ENCODE measurements around the gene DCDC1.

The DCDC1 gene

DNA sequence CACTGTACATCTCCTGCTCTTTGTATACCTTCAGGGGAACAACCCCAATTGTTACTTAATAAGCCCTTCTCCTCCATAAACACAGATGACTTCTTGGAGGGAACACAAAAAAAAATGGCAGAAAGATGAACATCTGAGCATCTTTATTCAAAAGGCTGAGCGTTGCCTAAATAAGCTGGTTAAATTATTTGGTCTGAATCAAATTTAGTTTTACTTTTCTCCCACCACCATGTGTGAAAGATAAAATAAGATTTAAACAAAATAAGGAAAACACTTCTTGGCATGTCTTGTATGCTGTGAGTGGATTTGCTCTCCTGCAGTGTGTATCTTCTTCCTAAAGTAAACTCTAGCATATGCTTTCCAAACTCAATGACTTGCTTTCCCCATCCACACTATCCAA lies 137.9 kb downstream of the DCDC1 start:
- no peak for DNase-seq

DNA sequence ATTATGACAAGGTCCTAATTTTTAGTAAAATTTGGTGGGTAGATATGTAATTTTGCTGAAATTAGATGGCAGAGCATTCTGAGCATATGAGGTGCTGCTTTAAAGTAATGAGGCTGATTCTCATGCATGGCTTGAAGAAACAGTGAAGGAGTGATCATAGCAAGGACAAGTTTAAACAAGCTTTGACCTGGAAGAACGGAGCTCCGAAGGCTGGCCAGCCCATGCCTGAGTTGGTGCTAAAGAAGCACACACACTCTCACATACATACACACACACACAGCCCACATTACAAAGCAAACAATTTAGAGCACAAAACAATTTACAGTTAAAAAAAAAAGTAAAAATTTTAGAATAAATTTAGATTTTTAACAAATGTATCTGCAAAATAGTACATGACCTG lies 150.7 kb downstream of the DCDC1 start:
- DNase-seq, result no peak

DNA sequence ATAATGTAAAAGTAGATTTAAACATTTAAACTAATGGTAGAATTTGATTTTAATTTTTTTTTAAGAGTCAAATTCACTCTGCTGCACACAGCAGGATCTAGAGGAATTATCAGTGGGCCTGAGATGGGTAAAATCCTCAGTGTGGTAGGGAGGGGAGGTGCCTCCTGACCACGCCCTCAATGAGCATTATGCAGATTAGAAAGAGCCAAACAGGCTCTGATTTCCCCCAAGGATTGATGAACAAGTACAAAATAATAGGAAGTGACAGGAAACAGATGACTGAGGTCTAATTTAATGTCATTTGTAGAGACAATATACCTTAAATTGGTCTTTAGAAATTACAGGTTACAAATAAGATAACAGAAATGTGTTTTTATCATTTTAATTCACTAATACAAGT lies 155.2 kb downstream of the DCDC1 start:
- DNase-seq, result no peak

DNA sequence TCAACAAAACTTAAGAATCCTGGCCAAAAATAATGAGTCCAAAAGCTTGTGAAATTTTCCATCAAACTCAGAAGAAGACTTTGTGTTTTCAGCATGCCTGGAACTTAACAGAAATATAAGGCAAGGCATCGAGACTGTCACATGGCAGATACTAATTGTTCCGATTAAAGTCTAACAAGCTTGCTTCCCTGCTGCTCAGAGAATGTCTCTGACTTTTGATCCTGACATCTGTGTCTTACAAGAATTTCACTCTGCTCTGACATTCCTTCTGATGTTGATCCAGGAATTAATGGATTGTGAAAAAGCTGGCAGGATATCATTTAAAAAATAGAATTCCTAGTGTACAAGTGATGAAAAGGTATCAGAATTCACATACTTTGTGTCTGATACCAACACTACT lies 170.2 kb downstream of the DCDC1 start:
- no peak for DNase-seq

DNA sequence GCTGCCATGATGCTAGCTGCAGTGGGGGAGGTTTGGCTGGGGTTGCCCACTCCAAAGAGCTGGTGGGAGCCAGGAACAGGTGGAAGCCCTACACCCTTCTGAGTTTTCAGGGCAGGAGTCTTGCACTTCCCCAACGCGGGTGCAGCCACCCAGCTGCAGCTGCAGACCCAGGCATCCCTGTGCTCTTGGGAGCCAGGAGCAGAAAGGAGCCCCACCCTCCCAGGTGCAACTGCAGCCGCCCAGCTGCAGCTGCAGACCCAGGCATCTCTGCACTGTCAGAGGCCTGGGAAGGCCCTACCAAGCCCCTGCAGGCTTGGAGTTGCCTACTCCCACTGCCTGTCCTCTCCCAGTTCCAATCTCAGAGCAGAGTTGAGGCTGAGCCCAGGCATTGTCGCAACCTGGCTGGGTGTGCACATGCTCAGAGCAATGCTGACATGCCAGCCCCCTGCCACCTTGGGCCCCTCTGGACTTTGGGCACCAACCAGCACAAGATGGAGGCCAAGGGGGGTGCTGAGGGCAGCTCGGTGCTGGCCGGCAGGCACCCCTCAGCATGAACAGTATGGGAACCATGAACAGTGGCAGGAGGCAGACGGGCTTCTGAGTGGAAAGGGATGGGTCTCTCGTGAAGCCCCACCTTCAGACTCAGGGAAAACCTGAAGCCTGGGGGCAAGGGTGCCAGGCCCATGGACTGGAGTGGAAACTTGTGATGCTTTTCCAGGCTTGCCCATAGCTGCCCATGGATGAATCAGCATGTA lies 195.4 kb downstream of the DCDC1 start:
- no peak for DNase-seq

DNA sequence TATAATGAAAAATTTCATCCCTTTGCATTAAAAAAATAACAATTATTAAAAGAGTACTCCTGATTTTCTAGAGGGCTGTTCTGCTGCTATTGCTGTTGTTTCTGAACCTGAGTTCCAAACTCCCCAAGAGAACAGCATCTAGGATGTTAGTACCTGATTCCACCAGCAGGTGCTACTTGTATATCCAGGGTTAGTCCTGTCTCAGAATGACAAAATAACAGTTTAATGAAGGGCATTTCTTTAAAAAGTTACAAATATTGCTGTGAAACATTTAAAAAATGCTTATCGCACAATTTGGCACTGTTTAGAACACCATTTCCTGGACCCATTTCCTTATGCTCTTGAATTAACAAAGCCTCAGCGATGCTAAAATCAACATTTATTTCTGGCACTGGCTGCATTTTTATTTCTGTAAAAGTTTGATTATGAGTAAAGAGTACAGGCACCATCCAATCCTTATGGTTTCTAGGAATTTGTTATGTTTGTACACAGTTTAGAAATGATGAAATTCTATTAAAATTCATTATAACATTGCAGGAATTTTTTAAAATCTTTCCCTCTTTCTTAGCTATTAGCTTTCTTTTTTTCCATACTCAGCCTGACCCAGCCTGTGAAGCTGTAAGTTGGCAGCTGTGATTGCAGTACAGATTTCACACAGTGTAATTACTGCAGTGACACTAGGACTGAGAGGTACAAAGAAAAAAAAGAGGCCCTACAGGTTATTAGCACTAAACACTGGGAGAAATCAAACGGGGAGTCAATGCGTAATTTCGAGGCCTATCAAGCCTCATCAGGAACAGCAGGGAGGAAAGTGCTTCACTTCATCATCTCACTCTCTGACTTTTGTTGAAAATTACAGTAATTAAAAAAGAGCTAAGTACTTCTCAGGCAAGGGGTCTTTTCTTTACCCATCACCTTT lies 208.8 kb downstream of the DCDC1 start:
- DNase-seq, result no peak

DNA sequence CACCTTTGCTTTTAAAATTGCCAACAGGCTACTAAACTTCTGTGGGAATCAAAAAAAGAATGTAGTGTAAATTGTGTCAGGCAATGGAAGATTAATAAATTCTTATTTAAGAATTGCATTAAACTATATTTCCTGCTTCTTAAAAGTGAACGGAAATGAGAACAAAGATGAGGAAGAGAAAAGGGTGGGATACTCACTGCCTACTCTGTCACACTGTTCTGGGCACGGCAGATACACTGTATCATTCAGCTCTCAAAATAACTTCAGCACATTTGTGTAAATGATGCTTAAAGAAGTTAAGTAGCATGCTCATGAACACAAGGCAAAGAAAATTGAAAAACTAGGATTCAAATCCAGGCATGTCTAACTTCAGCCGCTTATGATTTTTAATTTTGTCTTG lies 218.7 kb downstream of the DCDC1 start:
- no peak for DNase-seq

DNA sequence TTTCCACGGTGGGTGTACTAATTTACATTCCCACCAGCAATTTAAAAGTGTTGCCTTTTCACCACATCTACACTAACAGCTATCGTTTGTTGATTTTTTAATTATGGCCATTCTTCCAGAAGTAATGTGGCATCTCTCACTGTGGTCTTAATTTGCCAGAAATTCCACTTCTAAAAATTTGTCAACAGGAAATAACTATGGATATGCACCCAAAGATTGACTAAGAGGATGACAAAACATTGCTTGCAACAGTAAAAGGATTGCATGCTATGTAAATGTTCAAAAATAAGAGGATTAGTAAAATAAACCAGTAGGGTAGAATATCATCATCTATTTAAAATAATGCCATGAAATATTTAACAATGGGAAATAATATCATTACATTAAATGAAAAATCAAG lies 219.5 kb downstream of the DCDC1 start:
- no peak for DNase-seq

DNA sequence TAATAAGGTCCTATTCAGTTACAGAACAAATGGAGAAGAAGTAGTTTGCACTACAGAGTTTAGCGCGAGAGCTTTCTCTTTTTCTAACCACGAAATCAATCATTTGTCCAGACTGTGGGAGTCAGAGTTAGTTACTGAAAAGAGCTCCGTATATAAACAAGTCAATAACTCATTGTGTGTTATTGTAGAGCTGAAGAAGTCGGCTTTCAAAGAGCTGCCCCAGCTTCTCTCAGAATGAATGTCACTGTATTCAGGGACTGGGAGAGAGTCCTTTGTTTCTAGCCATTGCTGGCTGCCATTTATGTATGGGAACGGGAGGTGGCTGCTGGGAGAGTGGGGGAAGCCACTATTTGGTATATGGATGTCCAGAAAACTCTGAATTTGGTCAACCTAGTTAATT lies 227.8 kb downstream of the DCDC1 start:
- DNase-seq, result no peak

DNA sequence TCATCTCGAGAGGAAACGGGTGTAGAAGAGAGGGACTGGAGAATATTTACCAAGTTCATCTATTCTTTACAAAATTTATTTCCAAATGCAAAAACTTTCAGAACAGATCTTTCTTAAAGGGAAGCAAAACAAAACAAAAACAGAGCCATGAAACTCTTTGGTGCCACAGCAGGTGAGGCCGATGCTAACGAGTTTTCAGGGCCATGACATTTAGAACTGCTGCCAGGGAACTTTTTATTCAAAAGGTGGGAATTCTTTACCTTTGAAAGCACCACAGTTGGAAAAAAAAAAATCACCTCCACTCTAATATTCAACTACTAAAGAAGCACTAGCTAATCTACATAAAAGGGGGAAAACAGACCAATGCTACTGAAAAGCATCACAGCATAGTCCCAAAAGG lies 230.1 kb downstream of the DCDC1 start:
- DNase-seq, result no peak

DNA sequence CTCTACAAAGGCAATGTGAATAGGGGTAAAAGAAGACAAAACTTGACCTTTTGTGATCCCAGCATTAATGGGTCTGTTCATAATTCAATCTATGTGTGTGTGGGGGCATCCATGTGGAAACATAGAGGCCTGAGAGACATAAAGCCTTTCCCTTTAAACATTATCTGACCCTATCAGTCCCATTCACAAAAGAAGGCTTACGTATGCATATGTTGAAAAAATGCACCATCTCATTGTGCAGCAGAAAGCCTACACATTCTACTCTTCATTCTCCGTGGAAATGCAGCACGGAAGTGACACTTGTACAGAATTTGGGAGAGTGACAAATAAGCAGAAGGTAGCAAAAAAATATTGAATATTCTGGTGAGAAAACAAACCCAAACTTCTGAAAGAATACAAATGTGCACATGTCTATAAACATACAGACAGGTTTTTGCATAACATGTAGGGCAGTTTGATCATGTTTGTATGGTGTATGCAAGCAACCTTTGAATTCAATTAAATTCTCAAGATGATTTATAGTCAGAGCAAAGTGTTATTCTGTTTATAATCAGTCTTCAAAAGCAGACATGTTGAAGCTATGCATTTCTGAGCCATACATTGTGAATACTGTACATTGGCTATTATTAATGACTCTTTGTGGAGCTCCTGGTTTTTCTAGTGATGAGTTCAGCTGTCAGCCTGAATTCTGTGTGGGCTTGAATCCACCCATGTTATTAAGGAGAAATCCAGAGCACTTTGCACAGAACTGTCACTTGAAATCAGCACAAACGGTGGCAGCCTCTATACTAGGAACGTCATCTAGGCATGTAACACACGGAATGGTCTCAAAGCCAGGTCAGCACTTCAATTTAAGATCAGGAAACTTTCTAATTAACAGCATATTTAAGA lies 236.8 kb downstream of the DCDC1 start:
- no peak for DNase-seq

DNA sequence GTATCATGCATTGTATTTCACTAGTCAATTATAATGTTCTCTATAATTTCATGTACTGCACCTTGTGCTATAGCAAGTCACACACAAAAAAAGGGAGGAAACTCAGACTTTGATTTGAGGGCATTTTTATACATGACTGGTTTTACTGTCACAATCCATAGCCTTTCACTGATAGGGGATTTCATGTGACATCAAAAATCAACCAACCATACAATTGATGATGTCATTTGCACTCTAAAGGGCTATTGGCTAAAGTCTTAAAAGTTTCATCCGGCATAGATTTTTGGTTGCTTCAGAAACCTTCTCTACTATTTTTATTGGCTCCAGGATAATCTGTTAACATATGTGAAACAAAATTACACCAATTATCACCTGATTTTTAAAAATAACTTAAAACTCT lies 237.8 kb downstream of the DCDC1 start:
- no peak for DNase-seq

DNA sequence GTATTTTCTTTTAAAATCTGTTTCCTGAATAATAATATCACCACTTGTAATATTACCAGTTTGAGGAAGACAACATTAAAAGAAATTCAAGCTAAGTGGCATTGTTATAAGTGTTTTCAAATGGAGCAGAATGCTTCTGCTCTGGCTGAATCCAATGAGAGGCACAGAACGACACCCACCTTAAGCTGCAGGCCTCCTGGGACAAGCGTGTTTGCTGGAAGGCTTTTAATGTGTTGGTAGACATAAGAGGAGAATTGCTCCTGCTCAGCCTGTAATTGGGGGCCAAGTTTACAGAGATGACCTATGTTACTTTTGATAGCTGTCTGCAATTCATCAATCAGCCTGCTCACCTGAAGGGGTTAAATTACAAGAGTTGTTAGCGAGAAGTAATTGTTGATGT lies 242.2 kb downstream of the DCDC1 start:
- no peak for DNase-seq

DNA sequence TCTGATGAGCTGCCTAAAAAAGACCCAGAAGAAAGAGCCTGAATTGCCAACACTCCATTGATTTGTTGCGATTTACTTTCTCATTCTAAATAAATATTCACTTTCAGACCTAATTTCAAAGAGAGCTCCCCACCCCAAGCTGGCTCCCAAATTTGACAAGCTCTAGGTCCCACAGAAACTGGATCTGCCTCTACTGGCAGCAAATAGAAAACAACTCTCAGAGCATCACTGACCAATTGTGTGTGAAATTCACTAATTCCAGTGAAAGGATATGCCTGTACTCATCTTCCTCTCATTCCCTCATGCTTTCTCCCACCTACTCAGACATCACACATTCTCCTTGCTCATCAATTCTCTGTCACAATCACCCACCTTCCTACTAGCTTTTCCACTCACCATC lies 249.1 kb downstream of the DCDC1 start:
- DNase-seq, result no peak

DNA sequence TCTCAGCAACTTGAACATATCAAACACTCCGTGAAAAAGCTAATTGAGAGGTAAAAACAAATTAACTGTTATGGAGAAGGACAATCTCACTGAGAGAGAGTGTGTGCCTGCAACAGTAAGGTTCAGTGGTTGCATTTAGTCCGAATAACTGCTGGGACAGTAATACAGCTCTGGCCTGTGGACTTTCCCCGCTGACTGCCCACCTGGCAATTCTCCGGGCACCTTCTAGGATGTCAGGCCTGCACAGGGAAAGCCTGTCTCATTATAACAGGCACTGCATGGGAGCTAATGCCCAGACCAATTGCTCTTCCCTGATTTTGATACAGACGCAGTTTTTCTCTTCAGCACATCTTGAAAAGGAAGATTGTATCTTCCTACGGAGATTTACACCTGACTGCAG lies 251.0 kb downstream of the DCDC1 start:
- DNase-seq, result no peak

DNA sequence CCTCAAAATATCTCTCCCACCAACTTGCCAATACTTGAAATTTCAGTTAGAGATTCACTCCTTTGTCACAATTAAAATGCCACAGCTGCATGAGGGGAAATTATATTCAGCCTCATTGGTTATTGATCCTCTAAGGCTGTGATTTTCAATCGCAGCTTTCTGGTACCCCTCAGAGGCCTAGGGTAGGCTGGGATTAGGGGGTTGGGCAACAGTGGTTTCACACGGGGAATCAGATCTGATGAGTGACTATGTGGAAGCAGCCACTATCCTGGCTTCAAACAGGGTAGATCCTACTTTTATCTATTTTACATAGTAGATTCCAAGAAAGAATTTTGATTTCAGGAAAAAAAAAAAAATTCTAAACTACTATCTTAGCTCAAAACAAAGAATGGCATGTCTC lies 252.5 kb downstream of the DCDC1 start:
- DNase-seq, result no peak

DNA sequence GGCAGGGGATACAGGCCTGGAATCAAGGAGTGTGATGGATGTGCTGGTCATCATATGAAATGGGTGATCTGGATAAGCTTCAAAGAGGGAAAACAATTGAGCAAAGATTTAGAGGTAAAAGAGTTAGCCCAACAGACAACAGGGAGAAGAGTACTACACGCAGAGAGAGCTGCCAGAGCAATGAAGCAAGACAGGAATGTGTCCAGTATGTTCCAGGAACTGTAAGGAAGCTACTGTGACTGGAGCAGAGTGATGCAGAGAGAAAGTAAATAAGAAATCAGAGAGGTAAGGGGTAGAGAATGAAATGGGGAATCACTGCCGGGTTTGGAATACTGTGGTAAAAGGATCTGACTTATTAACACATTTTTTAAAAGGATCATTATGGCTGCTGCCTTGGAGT lies 255.1 kb downstream of the DCDC1 start:
- DNase-seq, result no peak

DNA sequence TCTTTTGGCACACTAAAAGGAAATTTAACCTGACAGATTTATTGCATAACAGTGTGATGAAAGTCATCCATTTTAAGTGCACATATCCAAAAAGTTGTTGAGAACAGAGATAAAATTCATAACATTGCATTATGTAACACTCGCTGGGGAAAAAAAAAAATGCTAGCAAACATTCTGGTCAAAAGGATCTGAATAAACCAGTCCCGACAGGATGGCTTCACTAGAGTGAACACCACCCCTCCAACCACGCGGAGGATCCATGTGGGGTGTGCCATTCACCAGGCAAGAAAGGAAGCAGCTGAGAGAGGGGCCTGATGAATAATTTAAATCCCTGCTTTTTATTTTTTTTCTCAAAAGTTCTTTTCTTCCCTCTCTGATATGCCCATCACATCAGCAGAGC lies 258.7 kb downstream of the DCDC1 start:
- no peak for DNase-seq

DNA sequence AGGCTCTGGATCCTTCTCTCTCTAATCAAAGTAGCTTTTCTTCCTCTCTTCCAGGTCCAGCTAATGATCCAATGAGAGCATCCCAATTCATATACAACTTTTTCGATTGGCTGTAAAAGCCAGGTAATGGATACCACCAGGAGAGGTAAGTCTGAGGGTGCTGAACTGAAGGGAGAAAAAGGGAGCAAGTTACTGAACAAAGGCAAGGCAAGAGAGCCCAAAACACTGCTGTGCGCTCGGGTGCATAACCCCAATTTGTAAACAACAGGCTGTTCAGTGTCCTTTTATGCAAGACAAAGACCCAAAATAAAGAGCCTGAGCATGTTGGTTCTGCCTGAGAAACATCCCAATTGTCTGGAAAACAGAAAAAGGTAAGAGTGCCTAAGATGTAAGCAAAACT lies 260.1 kb downstream of the DCDC1 start:
- DNase-seq, result no peak

DNA sequence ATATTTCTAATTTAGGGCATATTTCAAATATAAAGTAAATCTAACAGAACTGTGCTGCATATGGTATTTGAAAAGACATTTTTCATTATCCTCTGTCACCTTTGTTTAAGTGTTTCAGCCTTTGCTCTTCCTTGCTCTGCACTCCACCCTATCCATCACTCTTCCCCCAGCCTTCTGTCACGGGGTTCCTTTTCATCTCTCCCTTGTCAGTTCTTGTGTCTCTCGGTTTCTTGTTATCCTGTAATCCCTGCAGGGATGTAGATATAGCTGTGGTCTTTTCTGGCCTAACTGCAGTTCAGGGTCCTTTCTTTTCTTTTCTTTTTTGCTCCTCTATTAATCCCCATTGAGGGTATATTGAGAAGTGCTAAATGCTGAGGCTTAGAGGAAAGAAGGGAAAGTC lies 261.9 kb downstream of the DCDC1 start:
- DNase-seq, result no peak

DNA sequence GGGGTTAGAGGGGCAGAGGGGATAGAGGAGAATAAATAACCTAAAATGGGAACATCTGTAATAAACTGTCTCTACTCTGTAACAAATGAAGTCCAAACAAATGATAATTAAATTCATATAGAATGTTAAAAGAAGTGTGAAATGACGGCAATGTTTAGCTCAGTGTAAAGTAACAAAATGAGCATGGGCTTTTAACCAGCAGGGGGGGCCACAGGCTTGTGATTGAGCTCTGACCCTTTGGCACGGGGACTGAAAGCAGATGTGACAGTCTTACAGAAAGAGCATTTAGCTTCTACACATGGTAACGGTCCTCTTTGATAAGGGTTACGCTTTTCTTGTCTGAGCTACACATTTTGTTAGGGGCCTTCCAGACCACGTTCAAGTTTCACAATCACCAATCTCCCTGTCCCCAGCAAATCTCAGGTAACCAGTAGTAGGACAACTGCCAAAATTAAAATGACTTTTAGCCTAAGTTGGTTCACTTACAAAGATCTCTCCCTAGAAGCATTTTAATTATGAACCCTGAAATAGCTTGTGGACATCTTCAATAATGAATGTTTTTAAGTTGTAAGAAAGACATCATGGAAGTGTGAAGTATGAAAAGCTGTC lies 262.5 kb downstream of the DCDC1 start:
- DNase-seq, result no peak

DNA sequence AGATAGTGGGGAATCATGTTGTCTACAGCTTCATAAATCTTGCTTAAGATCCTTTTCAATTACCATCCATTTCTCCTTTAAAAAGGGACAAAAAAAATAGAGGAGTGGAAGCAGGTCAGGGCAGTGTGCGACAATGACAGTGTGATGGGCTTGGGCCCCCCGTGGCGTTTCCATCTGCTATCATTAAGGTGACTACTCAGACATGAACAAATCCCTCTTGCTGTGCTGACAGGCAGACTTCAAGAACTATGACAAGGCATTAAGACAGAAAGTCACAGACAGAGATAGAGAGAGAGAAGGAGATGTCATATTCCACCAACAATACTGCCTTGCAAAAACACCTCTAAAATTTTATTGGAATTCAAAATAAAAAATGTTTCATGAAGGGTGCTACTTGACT lies 263.2 kb downstream of the DCDC1 start:
- no peak for DNase-seq

DNA sequence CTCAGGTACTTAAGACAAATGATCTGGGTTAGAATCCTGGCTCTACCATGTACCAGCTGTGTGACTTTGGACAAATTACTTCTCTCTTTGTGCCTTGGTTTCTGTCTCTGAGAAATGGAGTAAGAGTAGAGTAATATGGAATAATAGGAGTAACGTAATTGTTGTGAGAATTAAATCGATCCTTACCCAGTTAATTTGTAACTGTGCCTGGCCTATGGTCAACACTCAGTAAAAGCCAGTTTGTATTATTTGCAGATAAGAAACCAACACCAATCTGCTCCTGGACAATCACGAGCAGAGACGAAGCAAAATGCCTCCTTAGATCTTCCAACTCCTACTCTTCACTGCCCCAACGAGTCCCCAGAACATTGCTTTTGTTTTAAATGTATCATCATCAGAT lies 266.7 kb downstream of the DCDC1 start:
- DNase-seq, result no peak

Measured in DMS79 (cell line).